Activated T-cell treated with anti-CD3 and anti-CD28 coated beads, Interleukin-2, amount 50 U/mL, for 24 hours (primary cell): ENCODE data around the gene CTNNA3.

Source experiments
- DNase-seq: peaks from one replicate; pipeline ENCODE4 v3.0.0-alpha.2; 2020
- H3K27ac Mint-ChIP-seq: 2 replicates; pipeline ENCODE4 v1.8.0; 2020; ENCODE audit warnings: mild to moderate bottlenecking, mixed read lengths
- H3K27me3 Mint-ChIP-seq: 2 replicates; pipeline ENCODE4 v1.8.0; 2020; ENCODE audit warnings: mixed read lengths
- H3K36me3 Mint-ChIP-seq: 2 replicates; pipeline ENCODE4 v1.8.0; 2020; ENCODE audit warnings: low read depth, mixed read lengths
- H3K4me1 Mint-ChIP-seq: 2 replicates; pipeline ENCODE4 v1.8.0; 2020; ENCODE audit warnings: low read depth, mixed read lengths
- H3K4me3 Mint-ChIP-seq: 2 replicates; pipeline ENCODE4 v1.8.0; 2020; ENCODE audit warnings: mild to moderate bottlenecking, moderate library complexity, mixed read lengths
- H3K9me3 Mint-ChIP-seq: 2 replicates; pipeline ENCODE4 v1.8.0; 2020; ENCODE audit warnings: mixed read lengths

The CTNNA3 gene

GRCh38 chr10:65864529-65864928 is 1831.5 kb downstream of the CTNNA3 start:
- no peak for DNase-seq
- Mint-ChIP-seq H3K36me3 (no peaks in the 10 kb centered on the region), H3K27me3 (no peaks in the 10 kb centered on the region), H3K4me3 (no peak overlapping the region), H3K27ac (no peak overlapping the region), H3K9me3 (peaks cover 6% of the 10 kb centered on the region), H3K4me1 (no peaks in the 10 kb centered on the region)

DNA sequence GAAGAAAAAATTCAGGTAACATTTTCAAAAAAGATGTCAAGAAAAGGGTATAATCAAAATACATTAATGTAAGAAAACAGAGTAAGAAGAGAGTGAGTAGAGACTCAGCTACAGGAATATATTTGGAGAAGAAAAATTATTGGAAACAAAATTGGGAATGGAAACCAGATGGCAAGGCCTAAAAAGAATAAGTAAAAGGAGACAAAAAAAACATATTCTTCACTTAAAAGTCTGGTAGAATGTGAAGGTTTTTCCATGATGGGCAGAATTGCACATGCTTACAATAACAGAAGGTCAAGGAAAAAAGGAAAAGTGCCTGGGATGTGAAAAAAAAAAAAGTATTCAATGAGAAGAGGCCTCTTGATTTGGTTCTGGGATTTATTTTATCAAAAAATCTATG is 1832.0 kb downstream of the CTNNA3 start:
- H3K4me3 Mint-ChIP-seq = no peak overlapping the region
- H3K9me3 Mint-ChIP-seq = peaks cover 6% of the 10 kb centered on the region
- no peak overlapping the region for H3K27ac Mint-ChIP-seq
- H3K27me3 Mint-ChIP-seq = no peaks in the 10 kb centered on the region
- DNase-seq = no peak
- H3K36me3 Mint-ChIP-seq = no peaks in the 10 kb centered on the region
- H3K4me1 Mint-ChIP-seq = no peaks in the 10 kb centered on the region
